B cell (primary cell): Measurements from ENCODE around the gene BCL10. TPM values are rescaled to one million over a fixed set of nuclear protein-coding genes. Genes with fewer than 3 reads are reported as not detected.

Experiments
- ATAC-seq: fragments of 200-7000 bp; cut with Tn5 transposase; one replicate; pipeline ENCODE4 v1.10.0; 2021; ENCODE audit warnings: low read depth, mild to moderate bottlenecking, moderate number of reproducible peaks, moderate library complexity
- CTCF ChIA-PET: fragments of 350-600 bp; sonication (Branson Sonifier 250); formaldehyde crosslinking; loops from one replicate; lab custom pipeline; 2021; ENCODE audit warnings: antibody characterized with exemption, inconsistent platforms; lab: Charles Lee
- POLR2A ChIA-PET: fragments of 350-600 bp; sonication (Branson Sonifier 250); formaldehyde crosslinking; loops from one replicate; lab custom pipeline; 2021; ENCODE audit warnings: antibody characterized with exemption; lab: Charles Lee
- DNase-seq: peaks from one replicate; pipeline ENCODE4 v3.0.0; 2013
- H2AFZ ChIP-seq: 2 replicates; pipeline ENCODE4 v1.6.1; 2012; ENCODE audit warnings: mild to moderate bottlenecking, low read depth, low read length; ENCODE audit not compliant: insufficient read depth, poor library complexity, severe bottlenecking
- H3K27ac ChIP-seq, 2 donors: 1 replicate in 1 of 2; 2 replicates in 1 of 2; pipeline ENCODE4 v1.5.1; 2012 to 2013; ENCODE audit warnings: low read length in 2 of 2, mild to moderate bottlenecking in 2 of 2, moderate library complexity in 1 of 2
- H3K27me3 ChIP-seq, 4 experiments: fragments of 200-600 bp in 1 of 4; sonication (generic) in 1 of 4; replicated peaks in 1 of 4; 1 replicate in 2 of 4; 2 replicates in 2 of 4; pipeline versions ENCODE4 v1.6.1 to v1.7.0; 2013 to 2016; ENCODE audit warnings: low read length in 3 of 4, mild to moderate bottlenecking in 2 of 4, mixed read lengths in 1 of 4, moderate library complexity in 1 of 4; ENCODE audit not compliant: insufficient read depth in 4 of 4, control insufficient read depth in 3 of 4; ENCODE audit errors: control extremely low read depth in 1 of 4
- H3K36me3 ChIP-seq, 2 experiments: replicated peaks in 1 of 2; 1 replicate in 1 of 2; 2 replicates in 1 of 2; pipeline versions ENCODE4 v1.6.1 to v1.7.1; 2013; ENCODE audit warnings: low read length in 1 of 2; ENCODE audit not compliant: insufficient read depth in 2 of 2, control insufficient read depth in 1 of 2; ENCODE audit errors: control extremely low read depth in 1 of 2, extremely low read depth in 1 of 2
- H3K4me1 ChIP-seq, 2 donors: fragments of 200-600 bp in 1 of 2; sonication (generic) in 1 of 2; 1 replicate in 1 of 2; 2 replicates in 1 of 2; pipeline versions ENCODE4 v1.5.1 to v1.6.1; 2013 to 2017; ENCODE audit warnings: low read length in 2 of 2; ENCODE audit not compliant: control insufficient read depth in 2 of 2, insufficient read depth in 2 of 2
- H3K4me2 ChIP-seq: replicated peaks from 2 replicates; pipeline ENCODE3; 2012; ENCODE audit warnings: mild to moderate bottlenecking, low read depth, low read length; ENCODE audit not compliant: poor library complexity, severe bottlenecking
- H3K4me3 ChIP-seq, 5 experiments: fragments of 200-600 bp in 1 of 5; sonication (generic) in 1 of 5; 1 replicate in 3 of 5; 2 replicates in 2 of 5; pipeline versions ENCODE4 v1.5.1 to v1.7.0; 2011 to 2016; ENCODE audit warnings: low read length in 4 of 5, mild to moderate bottlenecking in 4 of 5, low read depth in 2 of 5, control low read depth in 1 of 5, moderate library complexity in 1 of 5; ENCODE audit not compliant: insufficient read depth in 1 of 5; ENCODE audit errors: control extremely low read depth in 1 of 5, extremely low read depth in 1 of 5
- H3K79me2 ChIP-seq: fragments of 200-600 bp; sonication (generic); one replicate; pipeline ENCODE4 v1.6.0; 2016; ENCODE audit warnings: low read length; ENCODE audit not compliant: control insufficient read depth, insufficient read depth
- H3K9ac ChIP-seq: fragments of 200-600 bp; sonication (generic); 2 replicates; pipeline ENCODE4 v1.6.1; 2017; ENCODE audit warnings: mild to moderate bottlenecking, low read length, moderate library complexity
- H3K9me3 ChIP-seq, 3 donors: one replicate each; pipeline versions ENCODE4 v1.6.1 to v1.7.1; 2013; ENCODE audit warnings: low read length in 2 of 3; ENCODE audit not compliant: control insufficient read depth in 2 of 3, insufficient read depth in 1 of 3; ENCODE audit errors: control extremely low read depth in 1 of 3
- H4K20me1 ChIP-seq: 2 replicates; pipeline ENCODE4 v1.6.0; 2012; ENCODE audit warnings: mild to moderate bottlenecking, low read length; ENCODE audit not compliant: insufficient read depth, control insufficient read depth, poor library complexity, severe bottlenecking
- H3K27ac Mint-ChIP-seq: one replicate; pipeline ENCODE4 v1.8.0; 2021; ENCODE audit warnings: mixed read lengths
- H3K27me3 Mint-ChIP-seq: one replicate; pipeline ENCODE4 v1.8.0; 2021; ENCODE audit warnings: mixed read lengths
- H3K4me1 Mint-ChIP-seq: one replicate; pipeline ENCODE4 v1.8.0; 2021; ENCODE audit warnings: mixed read lengths
- H3K4me3 Mint-ChIP-seq: one replicate; pipeline ENCODE4 v1.8.0; 2021; ENCODE audit warnings: mixed read lengths
- H3K9me3 Mint-ChIP-seq: one replicate; pipeline ENCODE4 v1.8.0; 2022; ENCODE audit warnings: mixed read lengths; ENCODE audit not compliant: insufficient read depth
- CTCF ChIP-seq: fragments of 200-600 bp; IDR thresholded peaks from one replicate; pipeline ENCODE4 v1.8.0; 2022; ENCODE audit warnings: antibody characterized with exemption, mild to moderate bottlenecking
- EZH2 ChIP-seq: IDR thresholded peaks from 2 replicates; pipeline ENCODE4 v1.6.1; 2012; ENCODE audit warnings: borderline replicate concordance, low read depth, mild to moderate bottlenecking, moderate library complexity, low read length; ENCODE audit not compliant: insufficient read depth, poor library complexity, severe bottlenecking
- WGBS: methylation state at CpG from one replicate; pipeline ENCODE4 v1.1.5; 2013; ENCODE audit warnings: missing lambda C conversion rate; ENCODE audit not compliant: insufficient coverage; 5-methylcytosine and 5-hydroxymethylcytosine counted together
- intact Hi-C: fragments of 100-400 bp; cut with micrococcal nuclease; formaldehyde crosslinking; loops from one replicate; pipeline ENCODE4 v1.10.0; 2022
- polyA plus RNA-seq: library from polyadenylated mRNA; depleted of rRNA; stranded (reverse); fragments of >200 nt; gene quantifications from 2 replicates; pipeline ENCODE4 v1.2.3, GENCODE V29; 2012
- total RNA-seq, 2 donors: library from RNA; stranded (reverse); fragments of 120-200 nt in 1 of 2; gene quantifications; 1 replicate in 1 of 2; 2 replicates in 1 of 2; pipeline versions ENCODE4 v1.2.3 to v1.2.4, GENCODE V29; 2013 to 2022

BCL10 gene
- total and polyA plus RNA-seq, 2 donors (not counting 1 experiment from before 2014, with no cell fraction given), result 26.2 to 60.5 TPM

- intact Hi-C loops, result no loop called here
- Histone ChIP-seq H2AFZ (no peak overlapping the region), H3K27ac (peak overlapping the region; percentile 50 to 60), H3K79me2 (no peaks in the 10 kb centered on the region), H3K9ac (peak overlapping the region; percentile 38), H3K4me2 (peak overlapping the region; percentile 66), H3K9me3 (no peaks in the 10 kb centered on the region), H3K36me3 (no peaks in the 10 kb centered on the region), H3K27me3 (no peaks in the 10 kb centered on the region), H4K20me1 (no peaks in the 10 kb centered on the region), H3K4me3 (no peak overlapping the region), H3K4me1 (peaks cover 19 to 22% of the 10 kb centered on the region in 2 donors)
- Mint-ChIP-seq H3K4me1 (peaks cover 26% of the 10 kb centered on the region), H3K27ac (peak overlapping the region; percentile 78), H3K27me3 (no peaks in the 10 kb centered on the region), H3K9me3 (no peaks in the 10 kb centered on the region), H3K4me3 (peak overlapping the region; percentile 76)
- POLR2A ChIA-PET, result interaction anchor here (0.6 to 1.7 kb wide), 3 partner anchors 12 to 72 kb away, joined by 3 to 9 read pairs (median 5); partner anchors contain the start of gene BCL10
- ATAC-seq (no peak), DNase-seq (no peak)
- CTCF ChIA-PET, result interaction anchor here (0.7 to 2.8 kb wide), 6 partner anchors 9 to 395 kb away, joined by 3 to 19 read pairs (median 4); partner anchors contain the start of gene BCL10
- TF ChIP-seq EZH2, result no peak
- TF ChIP-seq CTCF, result no peak
- 100% methylated on average over 1 of the region's 1 CpG for WGBS
Measured at GRCh38 chr1:85297538-85297854, 21.1 kb upstream of the BCL10 start.

GRCh38 chr1:85296980-85297379, 20.5 kb upstream of the BCL10 start:
- H3K27me3 ChIP-seq, result no peaks in the 10 kb centered on the region
- CTCF ChIA-PET, result interaction anchor here (0.8 to 2.8 kb wide), 5 partner anchors 9 to 352 kb away, joined by 3 to 19 read pairs (median 4); partner anchors contain the start of gene BCL10
- H3K4me3 ChIP-seq, result no peak overlapping the region
- no peak for DNase-seq
- TF ChIP-seq CTCF (no peak), EZH2 (no peak)
- ATAC-seq, result no peak
- no peak overlapping the region for H3K27ac ChIP-seq
- Mint-ChIP-seq H3K4me1 (peaks cover 26% of the 10 kb centered on the region), H3K27me3 (no peaks in the 10 kb centered on the region), H3K9me3 (no peaks in the 10 kb centered on the region), H3K4me3 (no peak overlapping the region), H3K27ac (peak overlapping the region; percentile 1)
- intact Hi-C loops, result no loop called here
- H3K4me2 ChIP-seq, result no peak overlapping the region
- POLR2A ChIA-PET, result interaction anchor here (0.6 to 1.7 kb wide), 3 partner anchors 12 to 72 kb away, joined by 3 to 9 read pairs (median 5); partner anchors contain the start of gene BCL10
- WGBS, result no CpG with 5 or more reads among the region's 1 CpG
- H2AFZ ChIP-seq, result no peak overlapping the region
- H3K9ac ChIP-seq, result no peak overlapping the region
- no peaks in the 10 kb centered on the region for H4K20me1 ChIP-seq
- H3K4me1 ChIP-seq, result peaks cover 19 to 28% of the 10 kb centered on the region in 2 donors
- no peaks in the 10 kb centered on the region for H3K9me3 ChIP-seq
- H3K36me3 ChIP-seq, result no peaks in the 10 kb centered on the region
- no peaks in the 10 kb centered on the region for H3K79me2 ChIP-seq
